ENCODE measurements around the gene ZNF732.
"Not testable (repeated sequence)": the region's sequence is repeated elsewhere in the genome, so short reads cannot be mapped to it uniquely, and the experiment has no call there.

ZNF732 gene

DNA sequence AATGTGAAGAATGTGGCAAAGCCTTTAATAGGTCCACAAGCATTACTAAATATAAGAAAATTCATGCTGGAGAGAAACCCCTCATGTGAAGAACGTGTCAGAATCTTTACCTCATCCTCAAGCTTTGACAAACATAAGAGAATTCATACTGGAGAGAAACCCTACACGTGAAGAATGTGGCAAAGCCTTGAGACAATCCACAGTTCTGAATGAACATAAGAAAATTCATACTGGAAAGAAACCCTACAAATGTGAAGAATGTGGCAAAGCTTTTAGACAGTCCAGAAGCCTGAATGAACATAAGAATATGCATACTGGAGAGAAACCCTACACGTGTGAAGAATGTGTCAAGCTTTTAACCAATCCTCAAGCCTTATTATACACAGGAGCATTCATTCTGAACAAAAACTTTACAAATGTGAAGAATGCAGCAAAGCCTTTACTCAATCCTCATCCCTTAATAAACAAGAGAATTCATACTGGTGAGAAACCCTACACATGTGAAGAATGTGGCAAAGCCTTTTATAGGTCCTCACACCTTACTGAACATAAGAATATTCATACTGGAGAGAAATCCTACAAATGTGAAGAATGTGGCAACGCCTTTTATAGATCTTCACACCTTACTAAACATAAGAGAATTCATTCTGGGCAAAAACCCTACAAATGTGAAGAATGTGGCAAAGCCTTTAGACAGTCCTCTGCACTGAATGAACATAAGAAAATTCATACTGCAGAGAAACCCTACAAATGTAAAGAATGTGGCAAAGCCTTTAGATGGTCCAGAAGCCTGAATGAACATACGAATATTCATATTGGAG, 51.1 kb downstream of the ZNF732 start:
- no peak overlapping the region for H3K4me3 ChIP-seq (ENCODE audit: extremely low read depth, insufficient read depth, low read length, poor library complexity, severe bottlenecking)
- peaks cover 58% of the 10 kb centered on the region for H3K9me3 ChIP-seq (ENCODE audit: control insufficient read depth, low read length)
- H3K36me3 ChIP-seq (ENCODE audit: control insufficient read depth, insufficient read depth, low read length), result no peaks in the 10 kb centered on the region
- H3K4me1 ChIP-seq (ENCODE audit: control insufficient read depth, insufficient read depth, low read length, poor library complexity, severe bottlenecking), result no peaks in the 10 kb centered on the region
- 76 to 100% methylated on average over 1 to 2 of the region's 5 CpGs for WGBS, 2 experiments (ENCODE audit: insufficient coverage in 2 of 2)
- no peak overlapping the region for H3K27ac ChIP-seq (ENCODE audit: low read depth, low read length, severe bottlenecking)

DNA sequence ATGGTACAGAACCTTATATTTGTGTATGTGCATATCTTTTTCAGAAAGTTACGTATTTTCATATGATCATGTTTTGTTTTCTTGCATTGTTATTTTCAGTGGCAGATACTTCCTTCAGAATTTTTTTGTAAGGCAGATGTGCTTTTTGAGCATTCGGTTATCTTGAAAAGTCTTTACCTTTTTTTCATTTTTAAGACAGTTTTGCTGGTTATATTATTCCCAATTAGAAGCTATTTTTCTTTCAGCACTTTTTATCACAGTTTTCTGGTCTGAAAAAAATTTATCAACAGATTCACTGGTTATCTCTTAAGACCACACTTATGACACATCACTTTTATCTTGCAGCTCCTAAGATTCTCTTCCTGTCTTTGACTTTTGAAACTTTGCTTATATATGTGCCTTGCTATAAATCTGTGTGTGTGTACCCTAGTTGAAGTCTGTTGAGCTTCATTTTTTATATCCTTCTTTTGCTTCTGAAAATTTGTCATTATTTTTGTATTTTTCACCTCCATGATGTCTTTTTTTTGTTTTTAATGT, 53.1 kb downstream of the ZNF732 start:
- Histone ChIP-seq H3K4me1 (ENCODE audit: control insufficient read depth, insufficient read depth, low read length, poor library complexity, severe bottlenecking) (no peaks in the 10 kb centered on the region), H3K27ac (ENCODE audit: low read depth, low read length, severe bottlenecking) (no peak overlapping the region), H3K4me3 (ENCODE audit: extremely low read depth, insufficient read depth, low read length, poor library complexity, severe bottlenecking) (no peak overlapping the region), H3K9me3 (ENCODE audit: control insufficient read depth, low read length) (peaks cover 50% of the 10 kb centered on the region), H3K36me3 (ENCODE audit: control insufficient read depth, insufficient read depth, low read length) (no peaks in the 10 kb centered on the region)
- WGBS, 2 experiments (ENCODE audit: insufficient coverage in 2 of 2), result 100% methylated on average over 1 of the region's 2 CpGs; no CpG with 5 or more reads in 1 of the 2 experiments

DNA sequence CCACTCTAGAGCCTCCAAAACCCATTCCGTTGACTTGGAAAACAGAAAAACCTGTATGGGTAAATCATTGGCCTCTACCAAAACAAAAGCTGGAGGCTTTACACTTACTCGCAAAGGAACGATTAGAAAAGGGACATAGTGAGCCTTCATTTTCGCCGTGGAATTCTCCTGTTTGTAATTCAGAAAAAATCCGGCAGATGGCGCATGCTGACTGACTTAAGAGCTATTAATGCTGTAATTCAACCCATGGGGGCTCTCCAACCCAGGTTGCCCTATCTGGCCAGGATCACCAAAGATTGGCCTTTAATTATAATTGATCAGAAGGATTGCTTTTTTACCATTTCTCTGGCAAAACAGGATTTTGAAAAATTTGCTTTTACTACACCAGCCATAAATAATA, 60.8 kb downstream of the ZNF732 start:
- WGBS, 2 experiments (ENCODE audit: insufficient coverage in 2 of 2), result 77 to 84% methylated on average over 7 of the region's 7 CpGs
- Histone ChIP-seq H3K27ac (ENCODE audit: low read depth, low read length, severe bottlenecking) (no peak overlapping the region), H3K4me1 (ENCODE audit: control insufficient read depth, insufficient read depth, low read length, poor library complexity, severe bottlenecking) (no peaks in the 10 kb centered on the region), H3K9me3 (ENCODE audit: control insufficient read depth, low read length) (peaks cover 42% of the 10 kb centered on the region), H3K36me3 (ENCODE audit: control insufficient read depth, insufficient read depth, low read length) (peaks cover 5% of the 10 kb centered on the region), H3K4me3 (ENCODE audit: extremely low read depth, insufficient read depth, low read length, poor library complexity, severe bottlenecking) (no peak overlapping the region)

DNA sequence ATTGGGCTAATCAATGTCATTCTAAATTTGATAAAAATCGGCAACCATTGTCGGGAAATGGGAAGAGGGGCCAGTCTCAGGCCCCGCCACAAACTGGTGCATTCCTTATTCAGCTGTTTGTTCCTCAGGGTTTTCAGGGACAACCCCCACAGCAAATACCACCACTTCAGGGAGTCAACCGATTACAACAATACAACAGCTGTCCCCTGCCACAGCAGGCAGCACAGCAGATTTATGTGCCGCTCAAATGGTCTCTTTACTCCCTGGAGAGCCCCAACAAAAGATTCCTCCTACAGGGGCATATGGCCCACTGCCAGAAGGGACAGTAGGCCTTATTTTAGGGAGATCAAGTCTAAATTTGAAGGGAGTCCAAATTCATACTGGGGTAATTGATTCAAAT, 61.8 kb downstream of the ZNF732 start:
- H3K36me3 ChIP-seq (ENCODE audit: control insufficient read depth, insufficient read depth, low read length), result peaks cover 5% of the 10 kb centered on the region
- no peak overlapping the region for H3K4me3 ChIP-seq (ENCODE audit: extremely low read depth, insufficient read depth, low read length, poor library complexity, severe bottlenecking)
- WGBS, 2 experiments (ENCODE audit: insufficient coverage in 2 of 2), result 76 to 93% methylated on average over 2 to 5 of the region's 5 CpGs
- peaks cover 35% of the 10 kb centered on the region for H3K9me3 ChIP-seq (ENCODE audit: control insufficient read depth, low read length)
- H3K27ac ChIP-seq (ENCODE audit: low read depth, low read length, severe bottlenecking), result no peak overlapping the region
- no peaks in the 10 kb centered on the region for H3K4me1 ChIP-seq (ENCODE audit: control insufficient read depth, insufficient read depth, low read length, poor library complexity, severe bottlenecking)

DNA sequence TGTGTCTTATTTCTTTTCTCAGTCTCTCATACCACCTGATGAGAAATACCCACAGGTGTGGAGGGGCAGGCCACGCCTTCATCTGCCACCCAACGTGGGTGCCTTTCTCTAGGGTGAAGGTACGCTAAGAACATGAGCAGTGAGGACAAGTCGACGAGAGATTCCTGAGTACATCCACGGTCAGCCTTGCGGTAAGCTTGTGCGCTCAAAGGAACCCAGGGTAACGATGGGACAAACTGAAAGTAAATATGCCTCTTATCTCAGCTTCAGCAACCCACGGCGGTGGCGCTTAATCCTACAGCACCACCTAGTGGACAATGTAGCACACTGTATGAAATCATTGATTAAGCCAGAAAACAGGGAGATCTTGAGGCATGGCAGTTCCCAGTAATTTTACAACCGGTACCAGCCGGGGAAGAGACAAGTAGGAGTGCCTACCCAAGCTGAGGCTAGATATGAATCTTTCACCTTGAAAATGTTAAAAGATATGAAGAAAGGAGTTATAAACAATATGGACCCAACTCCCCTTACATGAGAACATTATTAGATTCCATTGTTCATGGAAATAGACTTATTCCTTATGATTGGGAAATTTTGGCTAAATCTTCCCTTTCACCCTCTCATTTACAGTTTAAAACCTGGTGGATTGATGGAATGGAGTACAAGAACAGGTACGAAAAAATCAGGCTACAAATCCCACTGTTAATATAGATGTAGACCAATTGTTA, 63.0 kb downstream of the ZNF732 start:
- no peaks in the 10 kb centered on the region for H3K4me1 ChIP-seq (ENCODE audit: control insufficient read depth, insufficient read depth, low read length, poor library complexity, severe bottlenecking)
- peaks cover 39% of the 10 kb centered on the region for H3K9me3 ChIP-seq (ENCODE audit: control insufficient read depth, low read length)
- WGBS, 2 experiments (ENCODE audit: insufficient coverage in 2 of 2), result 81 to 86% methylated on average over 12 to 13 of the region's 15 CpGs
- no peak overlapping the region for H3K4me3 ChIP-seq (ENCODE audit: extremely low read depth, insufficient read depth, low read length, poor library complexity, severe bottlenecking)
- no peak overlapping the region for H3K27ac ChIP-seq (ENCODE audit: low read depth, low read length, severe bottlenecking)
- H3K36me3 ChIP-seq (ENCODE audit: control insufficient read depth, insufficient read depth, low read length), result peaks cover 5% of the 10 kb centered on the region

DNA sequence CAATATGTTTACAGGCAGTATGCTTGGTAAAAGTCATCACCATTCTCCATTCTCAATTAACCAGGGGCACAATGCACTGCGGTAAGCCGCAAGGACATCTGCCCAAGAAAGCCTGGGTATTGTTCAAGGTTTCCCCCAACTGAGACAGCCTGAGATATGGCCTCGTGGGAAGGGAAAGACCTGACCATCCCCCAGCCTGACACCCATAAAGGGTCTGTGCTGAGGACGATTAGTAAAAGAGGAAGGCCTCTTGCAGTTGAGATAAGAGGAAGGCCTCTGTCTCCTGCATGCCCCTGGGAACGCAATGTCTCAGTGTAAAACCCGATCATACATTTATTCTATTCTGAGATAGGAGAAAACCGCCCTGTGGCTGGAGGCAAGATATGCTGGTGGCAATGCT, 63.9 kb downstream of the ZNF732 start:
- H3K36me3 ChIP-seq (ENCODE audit: control insufficient read depth, insufficient read depth, low read length); H3K27ac ChIP-seq (ENCODE audit: low read depth, low read length, severe bottlenecking); H3K4me1 ChIP-seq (ENCODE audit: control insufficient read depth, insufficient read depth, low read length, poor library complexity, severe bottlenecking); H3K4me3 ChIP-seq (ENCODE audit: extremely low read depth, insufficient read depth, low read length, poor library complexity, severe bottlenecking): not testable (repeated sequence)
- H3K9me3 ChIP-seq (ENCODE audit: control insufficient read depth, low read length), result peaks cover 43% of the 10 kb centered on the region
- 98 to 100% methylated on average over 2 to 6 of the region's 7 CpGs for WGBS, 2 experiments (ENCODE audit: insufficient coverage in 2 of 2)

DNA sequence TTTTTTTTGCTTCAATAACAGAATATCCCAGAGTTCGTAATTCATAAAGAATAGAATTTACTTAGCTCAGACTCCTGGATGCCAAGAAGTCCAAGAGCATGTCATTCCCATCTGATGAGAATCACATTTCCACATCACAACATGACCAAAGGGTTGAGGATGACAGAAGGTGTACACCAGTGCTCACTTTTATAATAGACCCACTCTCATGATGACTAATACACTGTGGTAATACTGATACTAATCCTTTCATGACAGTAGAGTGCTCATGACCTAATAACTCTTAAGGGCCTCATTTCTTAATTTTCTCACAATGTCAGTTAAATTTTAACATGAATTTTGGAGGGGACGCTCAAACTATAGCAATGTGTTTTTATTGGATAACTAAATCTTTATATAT, 69.2 kb downstream of the ZNF732 start:
- peaks cover 48% of the 10 kb centered on the region for H3K9me3 ChIP-seq (ENCODE audit: control insufficient read depth, low read length)

DNA sequence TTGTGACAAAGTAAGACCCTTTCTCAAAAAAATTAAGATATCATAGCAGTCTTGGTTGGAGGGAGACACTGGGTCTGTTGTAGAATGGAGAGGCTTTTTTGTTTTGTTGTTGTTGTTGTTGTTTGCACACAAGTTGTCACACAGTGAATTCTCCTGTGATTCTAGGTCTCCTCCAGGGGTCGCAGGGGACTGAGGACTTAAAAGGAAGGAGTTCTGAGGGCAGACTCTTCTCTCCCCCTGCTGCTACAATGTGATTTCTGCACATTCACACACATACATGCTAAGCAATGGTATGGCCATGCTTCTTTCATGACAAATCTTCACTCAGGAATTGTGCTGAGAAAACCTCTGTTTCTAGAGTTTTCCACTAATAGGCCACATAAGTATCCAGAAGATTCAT, 71.1 kb downstream of the ZNF732 start:
- peaks cover 4% of the 10 kb centered on the region for H3K36me3 ChIP-seq (ENCODE audit: control insufficient read depth, insufficient read depth, low read length)
- peaks cover 53% of the 10 kb centered on the region for H3K9me3 ChIP-seq (ENCODE audit: control insufficient read depth, low read length)
- no peak overlapping the region for H3K27ac ChIP-seq (ENCODE audit: low read depth, low read length, severe bottlenecking)
- no peaks in the 10 kb centered on the region for H3K4me1 ChIP-seq (ENCODE audit: control insufficient read depth, insufficient read depth, low read length, poor library complexity, severe bottlenecking)
- WGBS, 2 experiments (ENCODE audit: insufficient coverage in 2 of 2), result 80% methylated on average over 1 of the region's 1 CpG
- no peak overlapping the region for H3K4me3 ChIP-seq (ENCODE audit: extremely low read depth, insufficient read depth, low read length, poor library complexity, severe bottlenecking)

More for the DNA sequence above, 69.2 kb downstream of the ZNF732 start:
- H3K36me3 ChIP-seq (ENCODE audit: control insufficient read depth, insufficient read depth, low read length), result peaks cover 4% of the 10 kb centered on the region
- no peak overlapping the region for H3K27ac ChIP-seq (ENCODE audit: low read depth, low read length, severe bottlenecking)
- WGBS, 2 experiments (ENCODE audit: insufficient coverage in 2 of 2), result no CpG with 5 or more reads among the region's 2 CpGs
- H3K4me1 ChIP-seq (ENCODE audit: control insufficient read depth, insufficient read depth, low read length, poor library complexity, severe bottlenecking), result no peaks in the 10 kb centered on the region
- no peak overlapping the region for H3K4me3 ChIP-seq (ENCODE audit: extremely low read depth, insufficient read depth, low read length, poor library complexity, severe bottlenecking)

DNA sequence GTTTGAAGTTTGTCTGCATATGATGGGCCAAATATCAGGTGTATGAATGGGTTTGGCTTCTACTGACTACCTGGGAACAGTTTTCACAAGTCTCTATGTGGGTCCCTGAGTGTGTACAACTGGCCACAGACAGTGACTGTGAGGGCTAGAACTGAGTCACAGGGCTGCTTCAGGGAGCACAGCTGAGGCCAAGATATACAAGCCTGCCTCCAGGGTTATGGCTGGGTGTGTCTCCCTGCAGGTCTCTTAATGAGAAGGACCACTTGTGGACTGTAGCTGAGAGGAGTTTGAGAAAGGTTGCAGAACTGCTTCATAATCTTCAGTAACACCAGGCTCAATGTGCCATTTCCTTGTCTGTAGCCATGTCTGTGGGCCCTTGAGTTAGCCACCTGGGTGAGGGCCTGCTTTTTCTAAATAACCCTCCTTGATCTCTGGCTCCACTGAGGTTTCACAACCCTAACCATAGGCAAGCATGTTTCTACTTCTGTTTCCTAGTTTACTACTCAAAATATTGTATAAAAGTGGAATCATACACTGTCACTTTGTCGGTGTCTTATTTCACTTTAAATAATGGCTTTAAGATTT, 81.3 kb downstream of the ZNF732 start:
- H3K36me3 ChIP-seq (ENCODE audit: control insufficient read depth, insufficient read depth, low read length), result no peaks in the 10 kb centered on the region
- H3K4me3 ChIP-seq (ENCODE audit: extremely low read depth, insufficient read depth, low read length, poor library complexity, severe bottlenecking), result no peak overlapping the region
- no peak overlapping the region for H3K27ac ChIP-seq (ENCODE audit: low read depth, low read length, severe bottlenecking)
- no CpG with 5 or more reads among the region's 1 CpG for WGBS, 2 experiments (ENCODE audit: insufficient coverage in 2 of 2)
- H3K9me3 ChIP-seq (ENCODE audit: control insufficient read depth, low read length), result peaks cover 20% of the 10 kb centered on the region
- no peaks in the 10 kb centered on the region for H3K4me1 ChIP-seq (ENCODE audit: control insufficient read depth, insufficient read depth, low read length, poor library complexity, severe bottlenecking)
